HG03064 (cell line): Measurements from ENCODE around the gene GRP.
"Not testable (repeated sequence)": the region's sequence is repeated elsewhere in the genome, so short reads cannot be mapped to it uniquely, and the experiment has no call there.

ENCODE experiments used
- ATAC-seq: cut with Tn5 transposase; IDR thresholded peaks from one replicate; pipeline ENCODE4 v1.9.1; 2021; ENCODE audit warnings: low read depth; ENCODE audit not compliant: unreplicated experiment

Gene GRP

DNA sequence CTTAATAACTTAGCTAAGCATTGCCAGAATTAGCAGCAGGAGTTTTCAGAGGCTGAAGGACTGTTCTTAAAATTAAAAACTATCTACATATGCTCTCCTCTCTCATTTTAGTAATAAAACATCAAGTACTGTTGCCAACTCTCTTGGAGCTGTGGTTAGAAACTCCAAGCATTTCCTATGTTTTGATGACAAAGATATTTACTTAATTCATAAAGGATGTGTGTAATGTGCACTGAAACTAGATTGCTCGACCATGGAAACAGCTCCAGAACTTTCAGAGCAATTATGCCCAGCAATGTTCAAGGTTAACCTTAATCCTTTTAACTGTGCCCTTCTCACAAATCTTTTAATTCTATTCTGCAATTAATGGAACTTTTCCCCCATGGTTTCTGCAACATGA, 8.4 kb downstream of the GRP start:
- ATAC-seq = no peak

DNA sequence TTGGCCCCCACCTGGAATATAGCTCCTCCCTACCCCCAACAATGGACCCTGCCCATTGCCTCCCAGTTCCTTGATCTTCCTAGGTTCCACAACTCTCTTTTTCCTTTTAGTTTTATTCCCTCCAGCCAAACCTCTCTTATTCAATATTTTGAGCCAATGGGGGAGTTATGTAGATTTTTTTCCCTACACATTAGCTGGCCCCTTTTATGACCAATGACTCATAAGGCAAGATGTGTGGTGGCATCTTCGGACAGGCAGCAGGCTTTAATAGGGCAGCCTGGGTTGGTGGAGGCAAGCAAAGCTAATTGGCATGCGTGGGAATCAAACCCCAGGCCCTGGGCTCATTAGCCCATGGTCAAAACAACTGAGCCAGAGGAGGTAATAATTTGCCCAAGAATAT, 9.2 kb downstream of the GRP start:
- no peak for ATAC-seq

DNA sequence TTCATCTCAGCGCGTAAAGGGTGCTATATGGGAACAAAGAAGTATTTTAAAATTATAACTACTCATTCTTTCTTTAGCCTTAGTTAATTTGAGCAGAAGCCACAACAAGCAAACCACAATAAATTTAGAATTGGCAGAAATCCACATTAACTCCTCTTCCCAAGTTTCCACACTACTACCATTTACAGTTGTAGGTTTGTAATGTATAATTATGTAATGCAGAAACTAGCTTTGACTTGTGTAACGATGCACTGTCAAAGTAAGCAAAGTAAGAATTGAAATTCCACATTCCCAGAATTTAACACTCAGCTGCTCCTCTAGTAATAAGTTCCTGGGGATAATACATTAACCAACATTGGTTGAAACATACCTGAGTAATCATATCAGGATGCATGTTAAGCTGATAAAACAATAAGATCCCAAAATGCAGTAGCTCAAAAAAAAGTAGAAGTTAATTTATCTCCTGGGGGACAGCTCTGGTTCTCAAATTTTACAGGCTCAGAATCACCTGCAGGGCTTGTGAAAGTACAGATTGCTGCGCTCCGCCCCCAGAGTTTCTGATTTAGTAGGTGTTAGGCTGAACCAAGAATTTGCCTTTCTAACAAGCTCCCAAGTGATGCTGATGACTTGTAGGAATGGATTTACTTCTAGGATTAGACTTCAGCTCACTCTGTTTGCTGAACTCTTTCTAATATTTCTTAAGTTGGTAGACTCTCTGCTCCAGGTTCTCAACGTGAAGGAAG, 9.9 kb downstream of the GRP start:
- no peak for ATAC-seq

DNA sequence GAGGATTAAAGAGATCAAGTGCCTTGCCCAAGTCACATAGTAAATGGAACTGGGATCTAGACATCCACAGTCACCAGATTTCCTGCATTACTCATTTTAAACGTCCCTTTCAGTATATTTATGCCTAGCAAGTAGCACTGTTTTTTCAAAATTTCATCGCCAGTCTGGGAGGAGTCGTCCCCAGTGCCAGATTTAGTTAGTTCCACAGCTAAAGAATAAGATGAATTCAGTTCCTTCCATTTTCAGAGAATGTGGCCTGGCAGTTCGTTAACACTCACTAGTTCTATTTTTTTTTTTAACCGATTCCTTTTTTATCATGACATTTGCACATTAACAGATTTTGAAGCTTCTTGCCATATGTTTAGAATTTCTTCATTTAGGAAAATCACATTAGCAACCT, 11.2 kb downstream of the GRP start:
- ATAC-seq = no peak

DNA sequence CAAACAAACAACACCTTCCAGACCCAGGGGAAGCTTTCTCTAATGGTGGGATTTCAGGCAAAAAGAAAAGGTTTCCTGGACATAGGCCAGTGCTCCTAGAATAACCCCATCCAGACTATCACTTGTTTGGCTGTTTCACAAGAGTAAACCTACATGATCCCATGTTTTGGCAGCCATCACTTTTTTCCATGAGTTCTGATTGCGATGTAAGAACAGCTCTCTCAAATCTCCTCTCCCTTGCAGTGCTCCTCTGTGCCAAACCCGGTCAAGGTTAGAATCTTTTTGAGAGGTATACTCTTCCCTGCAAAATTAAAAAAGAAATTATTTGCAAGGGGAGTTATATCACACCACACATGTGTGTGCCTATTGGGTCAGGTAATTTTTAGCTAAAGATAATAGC, 11.9 kb downstream of the GRP start:
- no peak for ATAC-seq

DNA sequence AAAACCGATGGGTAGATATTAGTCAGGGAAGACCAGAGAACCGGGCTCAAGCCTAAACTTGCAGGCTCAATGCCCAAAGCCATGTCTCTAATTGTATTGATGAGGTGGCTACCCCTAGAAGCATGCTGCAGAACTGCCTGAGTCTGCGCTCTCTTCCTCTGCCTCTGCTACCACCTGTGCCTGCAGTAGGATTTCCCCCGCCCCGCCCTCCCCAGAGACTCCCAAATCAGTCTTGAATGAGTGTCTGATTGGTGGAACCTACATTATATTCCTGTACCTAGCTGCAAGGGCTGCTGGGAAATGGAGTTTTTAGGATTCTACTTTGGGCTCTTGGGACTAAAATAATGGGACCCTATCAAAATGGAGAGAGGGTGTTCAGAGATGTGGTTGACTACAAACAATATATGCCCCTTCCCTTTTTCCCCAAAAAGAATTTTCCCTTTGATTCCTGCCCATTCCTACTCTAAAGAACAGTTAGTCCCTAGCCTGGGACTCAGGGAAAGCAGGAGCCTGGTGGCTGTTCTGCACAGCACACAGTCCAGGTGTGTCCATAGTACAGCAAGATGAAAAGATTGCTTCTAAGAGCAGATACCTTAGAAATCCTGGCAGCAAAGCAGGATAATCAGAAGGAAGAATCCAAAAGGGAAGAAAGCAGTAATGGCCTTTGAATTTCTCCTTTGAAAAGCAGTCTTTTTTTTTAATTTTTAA, 12.5 kb downstream of the GRP start:
- ATAC-seq = no peak

DNA sequence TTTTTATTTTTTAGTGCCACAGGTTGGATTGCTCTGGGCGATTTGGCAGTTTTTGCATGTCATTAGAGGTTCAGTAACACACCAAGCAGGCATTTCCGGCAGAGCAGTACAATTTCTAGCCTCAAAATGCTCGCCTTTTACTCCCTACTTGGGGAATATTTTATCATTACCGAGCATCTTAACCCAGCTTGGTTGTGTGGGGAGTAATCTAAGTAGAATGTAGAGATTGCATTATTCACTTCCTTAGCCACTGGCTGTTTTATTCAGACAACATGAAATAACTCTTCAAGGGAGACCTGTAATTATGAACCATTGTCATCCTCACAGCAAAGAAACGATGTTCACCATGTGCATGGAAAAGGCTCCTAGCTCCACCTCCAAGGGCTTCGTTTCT, 13.1 kb downstream of the GRP start:
- no peak for ATAC-seq

DNA sequence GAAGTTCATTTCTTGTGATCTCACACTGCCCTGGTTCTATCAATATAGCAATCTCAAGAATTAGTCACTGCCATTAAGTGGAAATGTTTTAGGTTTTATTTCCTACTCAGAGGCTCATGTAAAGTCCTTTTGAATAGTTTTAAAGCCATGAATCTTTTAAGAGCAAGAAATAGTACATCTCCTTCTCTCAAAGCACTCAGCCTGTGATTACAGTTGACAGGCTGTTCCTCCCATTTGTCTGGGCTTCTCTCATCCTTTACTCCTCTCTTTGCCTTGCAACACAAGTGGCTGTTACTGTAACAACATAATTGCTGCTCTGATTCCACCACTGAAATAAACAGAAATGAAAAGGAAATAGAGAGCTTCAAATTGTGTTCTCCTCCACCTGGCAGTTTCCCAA, 18.4 kb downstream of the GRP start:
- ATAC-seq = no peak

DNA sequence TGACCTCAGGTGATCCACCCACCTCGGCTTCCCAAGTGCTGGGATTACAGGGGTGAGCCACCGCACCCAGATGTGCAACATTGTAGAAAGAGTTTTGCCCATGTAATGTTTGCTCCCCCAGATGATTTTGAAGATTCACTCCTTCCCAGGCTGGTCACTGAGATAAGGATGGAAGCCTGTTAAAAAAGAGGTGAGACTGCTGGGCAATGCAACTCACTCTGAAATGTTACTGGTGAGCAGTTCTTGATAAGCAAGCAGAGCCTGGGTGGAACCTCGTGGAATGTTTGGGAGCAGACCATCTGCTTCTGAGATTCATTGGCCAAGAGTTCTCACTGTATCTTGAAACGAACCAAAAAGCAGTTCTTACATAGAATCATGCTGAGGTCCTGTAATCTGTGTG, 19.7 kb downstream of the GRP start:
- ATAC-seq = no peak

DNA sequence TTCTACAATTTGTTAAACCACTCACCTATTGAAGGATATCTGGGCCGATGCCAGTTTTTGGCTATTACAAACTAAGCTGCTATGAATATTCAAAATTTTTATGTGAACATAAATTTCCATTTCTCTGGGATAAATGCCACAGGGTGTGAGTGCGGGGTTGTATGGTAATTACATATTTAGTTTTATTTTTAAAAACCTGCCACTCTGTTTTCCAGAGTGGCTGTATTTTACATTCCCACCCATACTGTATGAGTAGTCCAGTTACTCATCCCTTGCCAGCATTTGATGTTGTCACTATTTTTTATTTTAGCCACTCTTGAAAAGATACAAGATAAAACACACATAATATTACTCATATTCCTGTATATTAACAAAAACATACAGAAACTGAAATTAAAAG, 22.9 kb downstream of the GRP start:
- no peak for ATAC-seq

DNA sequence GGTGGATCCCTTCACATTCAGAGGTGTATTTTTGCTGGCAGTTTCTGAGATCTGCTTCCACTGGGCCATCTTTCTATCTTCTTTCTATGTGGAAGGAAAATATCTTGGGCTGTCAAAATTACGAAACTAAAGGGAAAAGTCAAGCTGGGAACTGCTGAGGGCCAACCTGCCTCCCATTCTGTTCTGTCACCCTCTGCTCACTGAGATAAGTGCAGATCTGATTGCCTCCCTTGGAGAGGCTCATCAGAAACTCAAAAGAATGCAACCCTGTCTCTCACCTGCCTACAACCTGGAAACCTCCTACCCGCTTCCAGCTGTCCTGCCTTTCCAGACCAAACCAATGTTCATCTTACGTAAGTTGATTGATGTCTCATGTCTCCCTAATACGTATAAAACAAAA, 26.8 kb downstream of the GRP start:
- no peak for ATAC-seq

DNA sequence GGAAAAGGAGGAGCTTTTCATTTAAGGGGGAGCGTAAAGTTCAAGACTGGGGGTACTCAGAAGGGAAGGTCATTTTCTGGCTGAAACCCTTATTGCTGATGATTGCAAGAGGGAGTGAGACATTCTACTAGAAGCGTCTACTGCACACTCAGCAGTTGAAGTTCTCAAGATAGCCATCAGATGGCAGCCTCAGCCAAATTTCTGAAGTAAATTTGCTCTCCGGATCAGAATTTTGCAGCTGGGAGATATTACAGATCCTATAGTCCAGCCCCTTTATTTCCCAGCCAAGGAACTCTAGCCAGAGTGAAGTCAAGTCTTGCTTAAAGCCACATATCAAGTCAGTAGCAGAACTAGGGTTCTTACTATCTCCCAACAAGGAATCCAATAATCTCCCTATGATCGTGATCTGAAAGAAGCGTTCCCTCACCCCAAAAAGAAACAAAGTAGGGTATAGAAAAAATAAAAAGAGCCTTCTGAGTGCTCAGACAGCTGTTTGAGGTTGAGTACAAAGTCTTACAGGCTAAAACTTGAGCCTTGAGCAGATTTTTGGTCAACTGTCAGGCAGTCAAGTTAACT, 29.3 kb downstream of the GRP start:
- ATAC-seq = no peak

DNA sequence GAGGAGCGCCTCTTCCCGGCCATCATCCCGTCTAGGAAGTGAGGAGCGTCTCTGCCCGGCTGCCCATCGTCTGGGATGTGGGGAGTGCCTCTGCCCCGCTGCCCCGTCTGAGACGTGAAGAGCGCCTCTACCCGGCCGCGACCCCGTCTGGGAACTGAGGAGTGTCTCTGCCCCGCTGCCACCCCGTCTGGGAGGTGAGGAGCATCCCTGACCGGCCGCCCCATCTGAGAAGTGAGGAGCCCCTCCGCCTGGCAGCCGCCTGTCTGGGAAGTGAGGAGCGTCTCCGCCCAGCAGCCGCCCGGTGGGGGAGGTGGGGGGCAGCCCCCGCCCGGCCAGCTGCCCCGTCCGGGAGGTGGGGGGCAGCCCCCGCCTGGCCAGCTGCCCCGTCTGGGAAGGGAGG, 35.5 kb downstream of the GRP start:
- not testable (repeated sequence) for ATAC-seq

DNA sequence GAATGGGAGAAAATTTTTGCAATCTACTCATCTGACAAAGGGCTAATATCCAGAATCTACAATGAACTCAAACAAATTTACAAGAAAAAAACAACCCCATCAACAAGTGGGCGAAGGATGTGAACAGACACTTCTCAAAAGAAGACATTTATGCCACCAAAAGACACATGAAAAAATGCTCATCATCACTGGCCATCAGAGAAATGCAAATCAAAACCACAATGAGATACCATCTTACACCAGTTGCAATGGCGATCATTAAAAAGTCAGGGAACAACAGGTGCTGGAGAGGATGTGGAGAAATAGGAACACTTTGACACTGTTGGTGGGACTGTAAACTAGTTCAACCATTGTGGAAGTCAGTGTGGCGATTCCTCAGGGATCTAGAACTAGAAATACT, 41.9 kb downstream of the GRP start:
- ATAC-seq = not testable (repeated sequence)

DNA sequence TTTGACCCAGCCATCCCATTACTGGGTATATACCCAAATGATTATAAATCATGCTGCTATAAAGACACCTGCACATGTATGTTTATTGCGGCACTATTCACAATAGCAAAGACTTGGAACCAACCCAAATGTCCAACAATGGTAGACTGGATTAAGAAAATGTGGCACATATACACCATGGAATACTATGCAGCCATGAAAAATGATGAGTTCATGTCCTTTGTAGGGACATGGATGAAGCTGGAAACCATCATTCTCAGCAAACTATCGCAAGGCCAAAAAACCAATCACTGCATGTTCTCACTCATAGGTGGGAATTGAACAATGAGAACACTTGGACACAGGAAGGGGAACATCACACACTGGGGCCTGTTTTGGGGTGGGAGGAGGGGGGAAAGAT, 42.3 kb downstream of the GRP start:
- not testable (repeated sequence) for ATAC-seq

DNA sequence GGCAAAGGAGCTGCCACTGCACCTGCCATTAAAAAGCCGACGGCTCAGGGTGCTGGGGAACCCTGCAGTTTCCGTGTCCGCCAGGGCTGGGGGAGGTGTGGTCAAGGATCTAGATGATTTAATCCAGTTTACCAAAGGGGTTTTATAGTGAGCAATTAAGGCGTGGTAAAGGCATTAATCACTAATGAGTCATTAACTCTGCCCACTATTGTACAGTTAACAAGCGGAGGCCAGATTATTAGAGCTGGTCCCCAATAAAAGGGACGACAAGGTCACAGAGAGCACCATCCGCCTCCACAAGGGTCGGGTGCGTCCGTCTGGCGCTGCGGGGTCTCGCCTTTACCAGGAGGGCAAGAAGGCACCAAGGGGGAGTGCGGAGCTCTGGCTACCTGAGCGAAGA, 43.7 kb downstream of the GRP start:
- ATAC-seq = no peak

DNA sequence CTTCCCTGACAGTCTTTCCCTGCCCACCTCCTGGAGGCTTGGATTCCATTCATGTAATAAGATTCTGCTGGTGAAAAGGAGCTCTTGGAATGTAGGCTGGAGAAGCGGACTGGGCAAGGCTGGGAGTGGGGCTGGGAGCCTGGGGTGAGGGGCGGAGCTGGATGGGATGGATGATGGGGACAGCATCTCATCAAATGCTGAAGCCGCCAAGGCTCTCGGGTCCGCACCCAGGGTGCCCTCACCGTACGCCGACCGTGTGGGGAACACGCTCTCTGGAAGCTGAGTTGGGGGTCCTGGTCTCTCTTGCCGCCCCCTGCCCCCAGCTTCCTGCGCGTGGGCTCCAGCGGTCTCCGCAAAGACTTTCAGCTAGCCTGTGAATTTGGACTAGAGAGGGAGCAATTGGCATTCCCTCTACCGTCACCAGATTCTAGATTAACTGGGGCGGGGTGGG, 44.2 kb downstream of the GRP start:
- no peak for ATAC-seq

DNA sequence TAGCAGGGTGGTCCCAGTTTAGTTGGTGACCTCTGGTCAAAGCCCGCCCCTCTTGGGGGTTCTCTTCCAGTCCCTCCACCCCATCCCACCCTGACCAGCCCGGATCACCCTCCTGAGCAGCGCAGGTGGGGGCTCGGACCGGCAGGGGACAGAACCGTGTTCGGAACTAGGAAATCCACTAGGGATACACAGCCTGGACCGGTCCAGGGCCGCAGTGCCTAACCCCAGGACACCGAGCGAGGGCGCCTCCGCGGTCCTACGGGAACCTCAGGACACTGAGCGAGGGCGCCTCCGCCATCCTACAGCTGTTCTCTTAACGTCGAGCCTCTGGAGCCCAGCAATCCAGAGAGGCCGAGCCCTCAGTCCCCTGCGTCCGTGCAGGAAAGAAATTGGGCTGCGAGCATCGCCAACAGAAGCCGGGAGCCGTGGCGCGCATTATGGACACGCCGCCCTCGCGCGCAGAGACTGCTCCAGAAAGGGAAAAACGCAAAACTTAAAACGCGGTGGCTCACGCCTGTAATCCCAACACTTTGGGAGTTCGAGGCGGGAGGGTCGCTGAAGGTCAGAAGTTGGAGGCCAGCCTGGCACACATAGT, 44.8 kb downstream of the GRP start:
- ATAC-seq = no peak

DNA sequence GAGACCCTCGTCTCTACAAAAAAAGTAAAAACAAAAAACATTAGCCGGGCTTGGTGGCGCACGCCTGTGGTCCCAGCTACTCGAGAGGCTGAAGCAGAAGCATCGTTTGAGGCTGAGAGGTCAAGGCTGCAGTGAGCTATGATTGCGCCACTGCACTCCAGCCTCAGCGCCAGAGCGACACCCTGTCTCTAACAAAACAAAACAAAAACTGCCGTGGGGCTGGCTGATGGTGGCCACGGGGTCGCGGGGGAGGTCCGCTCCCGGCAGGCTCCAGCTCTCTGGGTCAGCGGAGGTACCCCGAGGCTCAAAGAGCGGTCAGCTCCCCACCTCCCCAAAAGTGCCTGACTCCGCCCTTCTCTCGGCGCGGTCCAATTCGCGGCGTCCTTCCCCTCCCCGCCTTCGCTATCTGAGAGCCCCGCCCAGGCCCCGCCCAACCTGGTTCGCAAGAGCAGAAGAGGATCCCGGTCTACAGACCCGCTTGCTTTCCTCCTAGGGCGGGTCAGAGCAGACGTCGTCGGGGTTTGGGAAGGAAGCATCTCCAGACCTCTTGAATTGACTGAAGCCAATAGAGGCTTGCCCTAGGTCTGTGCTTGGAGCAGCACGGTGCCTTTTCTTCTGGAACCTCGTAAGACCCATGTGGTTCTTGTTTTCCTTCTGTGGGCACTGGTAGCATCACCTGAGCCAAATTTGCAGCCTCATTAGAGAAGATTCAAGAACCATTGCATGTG, 45.5 kb downstream of the GRP start:
- no peak for ATAC-seq

DNA sequence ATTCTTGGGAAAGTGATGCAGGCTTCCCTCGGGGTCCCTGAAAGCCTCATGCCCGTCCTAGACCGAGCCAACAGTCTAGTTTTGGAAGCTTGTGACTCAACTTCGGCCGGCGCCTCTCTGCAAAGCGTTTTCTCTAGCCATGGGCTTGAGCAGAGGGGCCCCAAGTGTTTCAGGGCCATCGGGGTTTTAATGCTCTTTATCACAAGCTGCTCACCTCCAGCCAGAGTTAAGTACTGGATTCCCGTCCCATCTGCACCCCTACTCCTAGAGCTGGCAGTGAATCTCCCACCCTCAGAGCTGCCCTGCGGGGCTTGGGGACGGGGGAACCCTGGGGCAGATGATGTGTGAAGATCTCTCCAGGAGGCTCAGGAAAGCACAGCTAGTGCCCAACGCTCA, 46.0 kb downstream of the GRP start:
- no peak for ATAC-seq

DNA sequence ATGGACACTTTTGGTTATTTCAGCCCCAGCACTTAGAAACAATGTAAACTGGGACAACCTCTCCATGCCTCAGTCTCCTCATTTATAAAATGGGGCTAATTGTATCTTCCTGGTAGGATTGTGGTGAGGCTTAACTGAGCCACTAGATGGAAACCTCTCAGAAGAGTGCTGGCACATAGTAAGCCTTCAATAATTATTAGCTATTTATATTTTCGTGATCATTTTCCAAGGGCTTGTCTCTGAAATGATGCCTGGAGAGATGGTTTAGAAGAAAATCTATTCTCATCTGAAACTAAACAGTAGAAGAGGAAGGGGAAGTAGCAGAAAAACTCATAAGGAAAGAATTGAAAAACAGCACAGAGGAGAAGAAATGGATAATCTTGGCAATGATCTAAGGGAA, 46.5 kb downstream of the GRP start:
- ATAC-seq = no peak
